ENCODE results near the gene CYP27B1. TPM values are rescaled to one million over a fixed set of nuclear protein-coding genes. Genes with fewer than 3 reads are reported as not detected.

Gene CYP27B1
- total and polyA plus RNA-seq, 9 of the 15 experiments (the other 6 are each of a cell fraction or from before 2014, with no cell fraction given), result 0.18 to 4.2 (median 1.8) TPM

- TF ChIP-seq ZMIZ1 (IDR thresholded peaks at IDR 0.05; ENCODE audit: low read depth in 2 of 2, low read length in 2 of 2) (no peak), ARID1B (IDR thresholded peaks at IDR 0.05) (no peak), ZNF263 (CRISPR knock-in tag; IDR thresholded peaks at IDR 0.05; ENCODE audit: borderline replicate concordance) (no peak), ZBTB2 (IDR thresholded peaks at IDR 0.05) (no peak), ZNF584 (CRISPR knock-in tag; IDR thresholded peaks at IDR 0.05; ENCODE audit: low read depth) (no peak)
These were observed 15.5 kb downstream of the CYP27B1 start (continued) for GRCh38 chr12:57751432-57751787.
